Measurements from ENCODE around the gene FAF1. TPM values are rescaled to one million over a fixed set of nuclear protein-coding genes. Genes with fewer than 3 reads are reported as not detected.
"Not testable (repeated sequence)": the region's sequence is repeated elsewhere in the genome, so short reads cannot be mapped to it uniquely, and the experiment has no call there.

The FAF1 gene
- total RNA-seq, result 56.5 and 70.6 TPM in 2 replicates

DNA sequence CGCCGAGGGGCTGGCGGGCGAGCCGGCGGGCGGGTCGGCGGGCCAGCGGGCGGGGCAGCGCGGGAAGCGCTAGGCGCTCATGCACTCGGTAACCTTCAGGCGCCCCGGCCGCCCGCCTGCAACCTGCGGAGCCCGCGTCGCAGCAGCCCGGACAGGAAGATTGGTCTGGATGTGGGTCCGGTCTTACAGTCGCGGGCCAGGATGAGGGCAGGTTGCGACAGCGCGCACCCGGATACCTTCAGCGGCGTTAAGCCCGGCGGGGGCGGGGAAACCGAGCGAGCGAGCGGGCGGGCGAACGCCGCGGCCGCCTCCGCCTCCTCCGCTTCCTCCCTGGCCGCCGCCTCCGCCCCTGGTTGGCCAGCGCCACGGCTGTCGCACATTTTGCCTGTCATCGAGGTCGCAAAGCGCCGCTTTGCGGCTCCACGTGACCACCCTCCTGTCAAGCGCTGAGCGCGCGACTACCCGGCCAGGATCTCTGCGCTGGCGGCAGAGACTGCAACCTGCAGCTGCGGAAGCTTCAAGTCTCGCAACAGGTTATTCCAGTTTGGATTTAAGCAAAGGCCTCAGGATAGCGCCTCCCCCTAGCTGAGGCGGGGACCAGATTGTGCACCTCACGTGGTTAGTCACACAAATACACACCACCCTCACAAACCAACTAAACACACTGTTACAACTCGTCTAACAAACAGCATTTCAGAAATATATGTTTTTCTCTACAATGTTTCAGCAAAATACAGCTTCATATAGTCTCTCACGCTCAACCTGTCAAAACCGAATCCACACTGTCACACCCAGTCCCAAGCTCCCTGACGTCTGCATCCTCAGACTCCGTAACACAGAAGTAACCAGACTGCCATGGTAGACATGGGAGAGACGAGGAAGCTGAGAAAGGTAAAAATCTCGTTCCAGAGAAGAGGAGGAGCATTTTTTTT, at the start of gene FAF1:
Gene FAF1 (minus strand): TSS at position 355 of the 932 bp plus-strand sequence. CDS start 456 bp downstream, outside the sequence.
- DNase-seq, result peak; percentile 99

DNA sequence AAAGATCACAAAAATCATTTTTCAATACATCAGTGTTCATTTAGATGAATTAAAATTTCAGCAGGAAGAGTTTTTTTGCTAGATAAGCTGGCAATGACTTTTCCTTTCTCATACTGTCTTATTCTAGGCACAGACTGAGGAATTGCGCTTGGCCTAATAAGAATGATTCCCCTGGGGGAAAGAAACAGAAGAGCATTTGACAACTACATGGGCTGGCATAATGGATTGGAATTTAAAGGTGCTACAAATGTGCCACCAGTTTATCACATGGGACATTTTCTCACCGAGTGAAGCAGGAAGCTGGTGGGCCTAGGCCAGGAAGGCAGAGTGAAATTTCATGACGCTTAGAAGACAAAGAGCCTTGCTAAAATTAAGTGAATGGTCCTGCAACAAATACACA, 49.3 kb upstream of the FAF1 start:
- no peak for DNase-seq

DNA sequence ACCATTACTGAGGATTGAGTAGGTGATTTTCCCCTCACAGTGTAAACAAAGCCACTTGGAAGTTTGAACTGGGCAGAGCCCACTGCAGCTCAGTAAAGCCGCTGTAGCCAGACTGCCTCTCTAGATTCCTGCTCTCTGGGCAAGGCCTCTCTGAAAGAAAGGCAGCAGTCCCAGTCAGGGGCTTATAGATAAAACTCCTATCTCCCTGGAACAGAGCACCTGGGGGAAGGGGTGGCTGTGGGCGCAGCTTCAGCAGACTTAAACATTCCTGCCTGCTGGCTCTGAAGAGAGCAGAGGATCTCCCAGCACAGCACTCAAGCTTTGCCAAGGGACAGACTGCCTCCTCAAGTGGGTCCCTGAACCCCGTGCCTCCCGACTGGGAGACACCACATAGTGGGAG, 45.5 kb upstream of the FAF1 start:
- DNase-seq, result not testable (repeated sequence)

DNA sequence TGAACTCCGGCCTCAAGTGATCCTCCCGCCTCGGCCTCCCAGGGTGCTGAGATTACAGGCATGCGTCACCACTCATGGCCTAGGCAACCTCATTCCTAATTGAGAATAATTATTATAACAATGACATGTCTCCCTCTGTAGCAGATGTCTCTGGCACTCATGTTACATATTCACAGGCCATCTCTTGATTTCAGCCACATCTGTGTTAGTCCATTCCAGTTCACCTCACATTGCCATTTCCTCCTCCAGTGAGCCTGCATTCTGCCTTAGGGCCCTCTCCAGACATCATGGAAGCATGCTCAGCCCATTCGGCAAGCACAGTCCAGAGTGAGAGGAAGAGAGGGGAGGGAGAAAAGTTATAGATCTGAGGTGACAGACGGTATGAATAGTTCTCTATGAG, 42.4 kb upstream of the FAF1 start:
- no peak for DNase-seq

DNA sequence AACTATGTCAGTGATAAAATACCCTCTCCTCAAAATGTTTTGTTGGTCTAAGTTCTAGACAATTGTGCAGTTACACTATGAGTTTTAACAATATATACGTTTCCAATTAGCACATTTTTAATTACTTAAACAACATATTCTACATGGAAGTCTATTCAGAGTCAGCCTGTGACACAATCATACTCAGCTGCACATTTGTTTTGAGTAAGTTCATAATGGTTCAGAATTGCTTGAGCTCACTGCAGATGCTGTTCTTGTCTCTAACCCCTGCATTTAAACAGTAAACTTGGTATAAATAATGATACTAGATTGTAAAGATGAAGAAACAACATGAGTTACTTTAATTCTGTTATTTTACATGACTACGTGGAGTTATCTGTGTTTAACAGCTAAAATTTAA, 40.6 kb upstream of the FAF1 start:
- no peak for DNase-seq

DNA sequence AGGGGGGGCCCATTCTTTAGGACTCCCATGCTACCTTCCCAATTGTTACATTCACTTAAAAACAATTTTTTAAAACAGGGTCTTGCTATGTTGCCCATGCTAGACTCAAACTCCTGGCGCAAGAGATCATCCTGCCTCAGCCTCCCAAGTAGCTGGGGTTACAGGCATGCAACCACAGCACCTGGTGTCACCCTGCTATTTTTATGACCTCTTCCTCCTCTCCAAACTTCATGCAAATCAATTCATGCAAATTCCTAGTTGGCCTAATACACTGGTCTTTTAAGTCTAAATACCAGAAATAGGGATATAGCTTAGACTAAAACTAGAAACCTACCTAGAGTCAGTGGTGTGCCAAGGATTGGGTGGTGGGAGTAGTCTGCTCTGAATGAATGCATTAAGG, 40.1 kb upstream of the FAF1 start:
- DNase-seq, result no peak

DNA sequence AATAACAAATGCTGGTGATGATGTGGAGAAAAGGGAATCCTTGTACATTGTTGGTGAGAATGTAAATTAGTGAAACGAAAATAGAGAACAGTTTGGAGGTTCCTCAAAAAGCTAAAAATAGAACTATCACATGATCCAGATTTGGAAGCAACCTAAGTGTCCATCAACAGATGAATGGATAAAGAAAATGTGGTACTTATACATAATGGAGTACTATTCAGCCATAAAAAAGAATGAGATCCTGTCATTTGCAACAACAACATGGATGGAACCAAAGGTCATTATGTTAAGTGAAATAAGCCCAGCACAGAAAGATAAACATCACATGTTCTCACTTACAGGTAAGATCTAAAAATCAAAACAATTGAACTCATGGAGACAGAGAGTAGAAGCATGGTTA, 39.3 kb upstream of the FAF1 start:
- DNase-seq, result not testable (repeated sequence)

DNA sequence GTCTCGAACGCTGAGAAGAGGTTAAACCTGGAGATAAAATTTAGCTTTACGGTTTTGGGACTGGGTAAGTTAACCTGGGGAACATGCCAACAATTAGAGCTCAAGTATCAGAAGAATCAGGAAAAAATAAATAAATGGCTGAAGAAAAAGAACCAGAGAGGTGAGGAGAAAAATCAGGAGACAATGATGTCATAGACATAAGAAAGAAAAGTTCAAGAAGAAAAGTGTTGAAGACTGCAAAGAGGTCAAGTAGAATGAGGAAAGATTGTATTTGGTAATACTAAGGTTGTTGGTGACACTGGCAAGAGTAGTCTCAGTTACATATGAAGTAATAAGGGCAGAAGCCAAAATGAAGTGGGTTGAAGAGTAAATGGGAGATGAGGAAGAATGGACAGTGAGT, 36.0 kb upstream of the FAF1 start:
- no peak for DNase-seq

DNA sequence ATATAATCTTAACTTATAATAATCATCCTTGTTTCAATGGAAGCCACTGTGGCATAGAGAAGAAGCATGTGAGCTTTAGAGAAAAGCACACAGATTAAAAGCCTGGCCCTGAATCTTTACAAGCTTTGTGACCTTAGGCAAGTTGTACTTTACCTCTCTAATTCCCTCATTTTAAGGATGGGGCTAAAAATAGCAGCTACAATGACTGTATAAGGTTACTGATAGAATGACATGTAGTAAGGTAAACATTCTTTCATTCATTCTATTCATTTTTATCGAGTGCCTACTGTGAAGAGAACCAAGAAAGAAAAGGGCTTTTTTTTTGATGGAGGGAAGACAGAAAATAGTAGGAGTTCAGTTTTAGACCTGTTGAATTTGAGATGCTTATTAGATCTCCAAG, 35.6 kb upstream of the FAF1 start:
- DNase-seq, result no peak

DNA sequence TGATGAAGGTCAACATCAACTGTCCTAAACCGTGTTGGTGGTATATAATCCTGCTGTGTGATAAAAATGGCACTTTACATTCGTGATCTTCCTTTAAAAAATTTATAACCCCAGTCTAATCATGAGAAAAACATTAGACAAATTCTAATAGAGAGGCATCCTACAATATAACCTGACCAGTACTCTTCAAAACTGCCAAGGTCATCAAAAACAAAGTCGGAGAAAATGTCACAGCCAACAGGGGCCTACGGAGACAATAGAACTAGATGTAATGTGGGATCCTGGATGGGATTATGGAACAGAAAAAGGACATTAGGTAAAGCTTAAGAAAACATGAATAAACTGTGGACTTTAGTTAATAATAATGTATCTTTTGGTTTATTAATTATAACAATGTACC, 34.9 kb upstream of the FAF1 start:
- no peak for DNase-seq

DNA sequence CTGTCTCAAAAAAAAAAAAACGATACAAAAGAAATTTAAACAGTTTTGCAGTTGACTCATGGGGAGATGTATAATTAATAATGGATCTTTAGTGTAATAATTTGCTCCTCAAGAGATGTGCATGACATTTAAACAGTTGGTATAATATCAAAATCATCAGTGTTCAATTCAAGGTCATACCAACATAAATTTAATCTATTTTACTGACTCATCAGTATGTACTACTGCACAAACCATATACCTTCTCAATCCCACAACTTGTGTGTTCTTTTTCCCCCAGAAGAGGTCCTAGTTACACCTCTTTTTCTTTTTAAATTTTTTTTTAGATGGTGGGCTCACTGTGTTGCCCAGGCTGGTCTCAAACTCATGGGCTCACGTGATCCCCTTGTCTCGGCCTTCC, 33.6 kb upstream of the FAF1 start:
- DNase-seq, result no peak

DNA sequence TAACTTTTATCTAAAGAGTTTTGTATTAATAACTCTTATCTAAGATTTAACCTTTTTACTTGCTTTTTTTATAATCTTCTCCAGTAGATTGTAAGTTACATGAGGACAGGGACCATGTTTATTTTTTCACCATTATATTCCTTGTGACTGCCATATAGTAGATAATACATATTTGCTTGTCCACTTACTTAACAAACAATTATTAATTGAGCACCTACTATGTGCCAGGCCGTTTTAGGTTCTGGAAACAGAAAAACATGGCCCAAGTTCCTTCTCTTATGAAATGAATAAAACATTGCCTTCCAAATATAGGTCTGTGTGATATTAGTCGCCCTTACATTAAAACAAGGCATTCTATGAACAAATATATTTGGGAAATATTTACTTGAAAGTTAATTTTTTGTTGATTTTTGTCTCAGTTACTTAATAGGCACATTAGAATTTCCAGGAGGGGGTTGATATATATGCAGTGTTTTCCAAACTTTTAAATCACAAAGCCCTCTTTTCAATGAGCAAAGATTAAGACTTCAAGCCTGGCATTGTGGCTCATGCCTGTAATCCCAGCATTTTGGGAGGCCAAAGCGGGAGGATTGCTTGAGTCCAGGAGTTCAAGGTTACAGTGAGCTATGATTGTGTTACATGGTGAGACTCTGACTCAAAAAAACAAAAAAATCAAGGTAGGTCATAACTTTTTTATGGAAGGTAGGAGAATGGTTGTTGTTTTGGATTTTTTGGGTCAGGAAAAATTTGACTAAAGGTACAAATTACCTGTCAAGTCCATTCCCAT, 32.7 kb upstream of the FAF1 start:
- DNase-seq, result no peak

DNA sequence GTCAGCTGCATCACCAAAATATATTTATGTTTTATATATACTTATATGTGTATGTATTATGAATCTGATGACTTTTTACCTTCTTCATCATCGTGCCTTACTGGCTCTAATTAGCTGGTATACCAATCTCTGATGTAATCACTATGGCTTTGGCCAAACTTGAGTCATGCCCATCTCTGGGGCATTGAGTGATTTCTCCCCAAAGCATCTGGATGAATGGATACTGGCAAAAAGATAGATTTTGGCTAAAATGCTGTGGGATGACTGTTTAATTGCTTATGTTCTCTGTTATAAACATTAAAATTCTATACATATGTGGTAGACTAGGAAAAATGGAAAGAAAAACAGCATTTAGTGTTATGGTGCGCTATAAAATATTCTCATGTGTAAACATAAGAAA, 29.6 kb upstream of the FAF1 start:
- no peak for DNase-seq

DNA sequence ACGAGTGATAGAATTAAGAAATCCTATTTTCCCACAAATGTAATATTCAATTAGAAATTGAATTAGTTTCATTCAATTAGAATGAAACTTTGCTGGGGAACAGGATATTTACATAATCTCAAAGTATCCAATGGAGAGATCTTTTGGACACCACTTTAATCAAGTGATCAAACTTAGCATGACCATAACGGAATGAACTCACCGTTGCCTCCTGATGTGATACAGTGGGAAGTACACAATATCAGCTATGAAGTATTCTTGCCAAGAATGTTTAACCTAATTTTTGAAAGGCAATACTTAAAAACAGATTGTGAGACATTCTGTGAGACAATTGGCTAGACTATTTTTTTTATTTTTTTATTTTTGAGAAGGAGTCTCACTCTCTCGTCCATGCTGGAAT, 26.6 kb upstream of the FAF1 start:
- no peak for DNase-seq

DNA sequence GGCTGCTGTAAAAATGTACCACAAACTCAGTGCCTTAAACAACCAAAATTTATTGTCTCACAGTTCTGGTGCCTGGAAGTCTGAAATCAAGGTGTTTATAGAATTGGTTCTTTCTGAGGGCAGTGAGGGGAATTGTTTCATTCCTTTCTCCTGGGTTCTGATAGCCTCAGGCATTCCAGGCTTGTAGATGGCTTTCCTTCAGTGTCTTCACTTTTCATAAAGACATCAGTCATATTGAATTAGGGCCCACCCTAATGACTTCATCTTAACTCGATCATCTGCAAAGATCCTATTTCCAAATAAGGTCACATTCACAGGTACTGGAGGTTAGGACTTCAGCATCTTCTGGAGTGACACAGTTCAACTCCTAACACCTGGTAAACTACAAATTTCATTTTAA, 25.0 kb upstream of the FAF1 start:
- no peak for DNase-seq

DNA sequence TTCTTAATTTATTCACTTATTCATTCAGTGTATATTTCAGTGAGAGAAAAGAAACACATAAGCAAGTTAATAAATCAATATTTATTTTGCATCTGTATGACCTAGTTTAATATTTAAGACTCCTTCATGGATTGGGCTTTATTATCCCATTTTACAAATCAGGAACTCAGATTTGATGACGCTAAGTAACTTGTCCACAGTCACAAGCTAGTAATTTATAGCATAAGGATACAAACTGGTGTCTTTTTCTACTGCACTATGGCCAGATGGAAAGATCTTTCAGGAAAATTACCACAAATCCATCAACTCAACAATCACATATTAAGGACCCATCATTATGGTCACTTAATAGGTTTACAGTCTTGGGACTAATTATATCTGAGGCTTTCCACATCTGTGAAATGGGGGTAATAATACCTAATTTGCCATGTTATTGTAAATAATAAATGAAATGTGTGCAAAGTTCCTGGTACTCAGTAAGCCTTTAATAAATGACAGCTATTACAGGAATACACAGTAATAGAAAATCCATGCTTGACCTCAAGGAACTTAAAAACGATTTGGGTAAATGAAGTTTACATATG, 23.2 kb upstream of the FAF1 start:
- DNase-seq, result no peak

DNA sequence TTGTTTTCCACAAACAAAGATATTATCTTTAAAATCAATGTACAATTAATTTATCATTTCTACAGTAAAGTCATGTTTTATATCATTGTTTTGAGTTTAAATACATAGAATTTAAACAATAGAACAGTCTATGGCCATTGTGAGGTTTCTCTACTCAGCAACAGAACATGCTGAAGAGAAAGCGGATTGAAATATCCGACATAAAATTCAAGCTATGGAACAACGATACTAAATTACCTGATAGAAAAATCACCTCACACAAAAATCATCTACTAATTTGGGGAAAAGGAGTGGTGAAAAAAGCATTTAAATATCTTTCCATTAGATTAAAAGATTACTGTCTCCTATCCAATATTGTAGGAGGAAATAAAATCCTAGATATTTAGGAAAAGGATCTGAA, 22.5 kb upstream of the FAF1 start:
- no peak for DNase-seq

DNA sequence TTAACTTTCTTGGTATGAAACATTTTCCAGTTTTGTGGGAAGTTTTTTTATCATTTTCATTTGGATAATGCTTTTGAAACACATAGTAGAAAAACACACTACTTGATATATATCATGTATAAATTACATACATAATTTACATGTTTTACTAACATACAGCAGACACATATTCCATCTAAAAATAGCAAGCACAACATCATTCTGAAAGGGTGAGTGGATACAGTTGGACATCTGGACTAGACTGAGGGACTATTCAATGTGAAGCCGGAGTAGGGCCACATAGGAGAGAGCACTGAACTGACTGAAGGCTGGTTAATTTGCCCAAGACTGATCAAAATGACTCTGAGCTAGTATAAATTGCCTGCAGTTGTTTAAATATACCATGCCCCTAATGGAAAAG, 21.7 kb upstream of the FAF1 start:
- DNase-seq, result no peak

DNA sequence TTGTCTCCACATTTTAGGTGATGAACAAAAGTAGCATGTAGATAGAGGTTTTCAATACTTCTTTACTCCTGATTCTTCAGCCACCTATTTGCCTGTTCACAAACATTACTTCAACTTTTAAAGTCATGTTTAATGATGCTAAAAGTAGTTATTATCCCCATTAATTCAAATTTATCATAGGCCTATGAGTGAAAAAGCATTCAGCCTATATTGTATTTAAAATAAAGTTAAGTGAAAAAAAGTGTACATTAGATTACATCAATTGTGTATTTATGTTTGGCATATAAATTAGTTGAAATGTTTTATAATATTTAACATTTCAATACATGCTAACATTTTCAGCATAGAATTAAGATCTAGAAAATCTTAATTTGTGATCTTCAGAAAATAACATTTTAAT, 20.4 kb upstream of the FAF1 start:
- no peak for DNase-seq

DNA sequence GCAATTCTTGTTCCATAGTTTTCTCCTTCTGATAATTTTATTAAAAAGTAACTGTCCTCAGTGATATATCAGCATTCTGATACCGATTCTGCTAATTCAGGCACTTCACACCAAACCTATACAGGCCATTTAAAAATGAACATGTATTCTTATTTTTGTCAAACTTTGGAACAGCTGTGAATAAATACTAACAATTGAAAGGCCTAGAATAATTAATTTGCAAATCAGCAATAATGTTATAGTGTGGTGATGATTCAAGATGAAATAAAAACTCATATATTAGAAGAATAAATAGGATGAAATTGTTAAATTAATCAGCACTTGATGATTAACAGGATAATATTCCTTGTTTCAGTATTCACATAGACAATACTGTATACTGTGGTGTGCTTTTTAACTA, 19.9 kb upstream of the FAF1 start:
- DNase-seq, result no peak

DNA sequence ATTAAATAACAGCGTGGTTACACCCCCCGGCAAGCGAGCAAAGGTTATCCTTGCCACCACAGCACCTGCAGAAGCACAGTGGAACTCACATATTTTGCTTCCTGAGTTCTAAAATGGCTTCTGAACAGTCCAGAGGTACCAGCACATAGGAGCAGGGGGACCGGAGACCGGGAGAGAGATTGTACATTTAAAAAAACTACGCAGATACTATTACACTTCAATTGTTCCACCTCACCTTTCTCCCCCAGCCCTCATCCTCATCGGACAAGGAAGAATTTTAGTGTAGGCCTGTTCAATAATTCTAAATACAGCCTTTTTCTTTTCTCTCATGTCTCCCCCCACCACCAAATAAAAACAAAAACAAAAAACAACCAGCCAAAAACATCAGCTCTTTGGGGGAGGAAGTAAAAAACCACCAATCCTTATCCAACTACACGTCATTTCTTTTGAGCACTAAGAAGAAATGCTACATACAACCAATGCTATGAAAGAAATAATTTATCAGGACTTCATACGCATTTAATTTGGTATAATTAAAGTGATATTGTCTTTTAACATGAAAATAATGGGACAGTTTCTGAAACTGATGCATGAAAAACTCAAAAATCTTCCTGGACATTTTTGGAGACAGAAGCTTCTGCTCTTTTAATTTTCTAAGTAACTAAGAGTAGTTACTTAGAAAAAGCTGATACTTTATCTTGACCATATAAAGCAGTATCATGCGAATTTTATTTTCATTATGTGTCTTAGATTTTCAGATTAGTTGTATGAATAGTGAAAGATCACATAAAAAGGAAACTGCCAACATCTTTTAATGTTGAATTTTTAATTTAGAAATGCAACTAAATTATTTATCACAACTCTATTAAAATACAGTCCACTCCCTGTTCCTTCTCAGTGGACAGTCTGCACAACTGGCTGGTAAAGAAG, 19.1 kb upstream of the FAF1 start:
- peak; percentile 19 for DNase-seq

DNA sequence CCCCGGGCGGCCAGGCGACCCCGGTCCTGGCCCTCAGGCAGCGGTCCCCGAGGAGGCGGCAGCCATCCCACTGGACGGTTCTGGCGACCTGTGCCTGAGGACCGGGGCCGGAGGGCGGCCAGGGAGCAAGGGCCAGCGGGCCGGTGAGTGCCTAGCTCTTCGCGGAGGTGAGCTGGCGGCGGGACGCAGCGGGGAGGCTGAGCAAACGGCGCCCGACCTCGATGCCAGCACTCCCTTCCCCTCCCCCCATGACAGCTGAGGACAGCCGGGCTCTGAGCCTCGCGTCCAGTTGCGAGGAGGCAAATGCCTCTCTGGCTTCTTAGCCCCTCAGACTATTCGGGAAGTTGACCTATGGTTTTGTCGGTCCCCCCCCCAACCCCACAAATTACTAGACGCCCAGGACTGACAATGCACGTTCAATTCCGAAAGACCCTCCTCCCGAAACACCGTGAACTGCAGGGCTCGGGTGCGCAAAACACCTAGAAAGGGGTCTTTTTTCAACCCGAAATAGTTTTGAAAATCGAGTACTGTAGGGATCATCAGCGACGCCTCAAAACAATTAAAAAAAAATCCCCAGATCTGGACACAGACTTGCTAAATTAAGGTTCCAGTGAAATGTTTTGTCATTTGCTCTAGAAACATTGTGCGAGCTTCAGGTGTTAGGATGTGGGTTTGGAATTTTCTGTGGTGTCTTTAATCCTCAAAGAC, 18.2 kb upstream of the FAF1 start:
- DNase-seq, result peak; percentile 67
